GM23248 (cell line): ENCODE results near the gene CD177. TPM values are rescaled to one million over a fixed set of nuclear protein-coding genes. Genes with fewer than 3 reads are reported as not detected.
A peak's percentile ranks its signal among the peaks of the same experiment; 100 is the strongest.

Experiments
- DNase-seq: peaks from one replicate; pipeline ENCODE4 v3.0.0-alpha.2; 2015
- H2AFZ ChIP-seq: fragments of 200-600 bp; sonication (generic); 2 replicates; pipeline ENCODE4 v1.6.1; 2016; ENCODE audit warnings: antibody characterized with exemption
- H3F3A ChIP-seq: fragments of 200-600 bp; sonication (generic); 2 replicates; pipeline ENCODE4 v1.6.1; 2016; ENCODE audit warnings: mild to moderate bottlenecking, antibody characterized with exemption, mixed run types; ENCODE audit not compliant: insufficient read depth
- H3K27ac ChIP-seq: fragments of 200-600 bp; sonication (generic); 2 replicates; pipeline ENCODE4 v1.5.1; 2016; ENCODE audit warnings: mild to moderate bottlenecking
- H3K27me3 ChIP-seq: fragments of 200-600 bp; sonication (generic); replicated peaks from 2 replicates; pipeline ENCODE4 v1.6.1; 2016; ENCODE audit warnings: mild to moderate bottlenecking; ENCODE audit not compliant: insufficient read depth
- H3K36me3 ChIP-seq: fragments of 200-600 bp; sonication (generic); 2 replicates; pipeline ENCODE4 v1.6.1; 2016; ENCODE audit warnings: low read depth, mild to moderate bottlenecking
- H3K4me1 ChIP-seq: fragments of 200-600 bp; sonication (generic); 2 replicates; pipeline ENCODE4 v1.6.1; 2016; ENCODE audit warnings: mild to moderate bottlenecking; ENCODE audit not compliant: insufficient read depth
- H3K4me2 ChIP-seq: fragments of 200-600 bp; sonication (generic); one replicate; pipeline ENCODE4 v1.6.1; 2016; ENCODE audit warnings: mild to moderate bottlenecking; ENCODE audit not compliant: unreplicated experiment
- H3K4me3 ChIP-seq: fragments of 200-600 bp; sonication (generic); 2 replicates; pipeline ENCODE4 v1.5.1; 2016; ENCODE audit warnings: mild to moderate bottlenecking
- H3K79me2 ChIP-seq: fragments of 200-600 bp; sonication (generic); 2 replicates; pipeline ENCODE4 v1.6.1; 2016; ENCODE audit warnings: mild to moderate bottlenecking; ENCODE audit not compliant: insufficient read depth
- H3K9ac ChIP-seq: fragments of 200-600 bp; sonication (generic); 2 replicates; pipeline ENCODE4 v1.6.1; 2016; ENCODE audit warnings: mild to moderate bottlenecking
- H3K9me2 ChIP-seq: fragments of 200-600 bp; sonication (generic); 2 replicates; pipeline ENCODE4 v1.6.1; 2016; ENCODE audit warnings: mixed run types, mild to moderate bottlenecking, moderate library complexity; ENCODE audit not compliant: insufficient read depth
- H3K9me3 ChIP-seq: fragments of 200-600 bp; sonication (generic); one replicate; pipeline ENCODE4 v1.6.1; 2017; ENCODE audit warnings: low read depth
- H4K20me1 ChIP-seq: fragments of 200-600 bp; sonication (generic); 2 replicates; pipeline ENCODE4 v1.6.0; 2016; ENCODE audit not compliant: insufficient read depth
- EZH2 ChIP-seq: fragments of 200-600 bp; sonication (generic); IDR thresholded peaks from 2 replicates; pipeline ENCODE4 v1.6.1; 2018; ENCODE audit warnings: antibody characterized with exemption, mild to moderate bottlenecking; ENCODE audit not compliant: insufficient read depth, poor library complexity, severe bottlenecking
- EZH2phosphoT487 ChIP-seq: fragments of 200-600 bp; sonication (generic); IDR thresholded peaks from 2 replicates; pipeline ENCODE4 v1.6.1; 2018; ENCODE audit warnings: antibody characterized with exemption, moderate library complexity, mild to moderate bottlenecking, low read depth; ENCODE audit not compliant: insufficient read depth
- WGBS, 2 experiments: methylation state at CpG; one replicate each; pipeline ENCODE4 v1.1.6; 2015 to 2017; ENCODE audit warnings: low lambda C conversion rate in 2 of 2, low coverage in 1 of 2; ENCODE audit errors: missing lambda C conversion rate in 2 of 2; 5-methylcytosine and 5-hydroxymethylcytosine counted together
- in situ Hi-C: fragments of 300-500 bp; cut with MboI; formaldehyde crosslinking; loops from 2 replicates; pipeline ENCODE4 v1.15.0; 2020
- polyA plus RNA-seq: library from polyadenylated mRNA; unstranded; fragments of >200 nt; fragmentation: Nextera tagmentation; extraction: Ambion mirVana; gene quantifications from 2 replicates; pipeline ENCODE4 v1.2.1, GENCODE V29; 2016
- total RNA-seq: library from RNA; depleted of rRNA; stranded (reverse); fragments of >200 nt; shearing (Covaris generic); gene quantifications from 2 replicates; pipeline ENCODE4 v1.2.3, GENCODE V29; 2014

Gene CD177
- total and polyA plus RNA-seq, 2 experiments from 2014 or later = 0.32 to 0.36 TPM

DNA sequence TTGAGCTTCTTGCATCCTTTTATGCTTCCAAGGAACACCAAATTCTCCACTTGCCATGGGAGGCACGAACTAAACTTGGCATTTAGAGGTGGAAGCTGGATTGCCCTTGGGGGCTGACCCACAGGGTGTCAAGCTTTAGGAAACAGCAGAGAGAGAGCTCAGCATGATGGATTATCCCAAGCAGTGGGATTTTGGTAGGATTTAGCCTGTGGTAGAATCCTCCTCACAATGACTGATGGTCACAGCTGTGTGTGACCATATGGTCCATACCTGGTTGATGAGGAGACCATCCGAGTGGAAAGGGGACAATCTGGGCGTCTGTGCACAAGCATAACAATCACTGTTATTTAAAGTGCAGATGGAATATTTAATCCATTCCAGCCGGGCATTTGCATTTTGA lies 44.0 kb upstream of the CD177 start:
- in situ Hi-C loops = no loop called here
- no peak overlapping the region for H3K4me2 ChIP-seq
- H4K20me1 ChIP-seq = no peaks in the 10 kb centered on the region
- H3F3A ChIP-seq = no peaks in the 10 kb centered on the region
- no peaks in the 10 kb centered on the region for H3K9me2 ChIP-seq
- peaks cover 7% of the 10 kb centered on the region; the same call in 1 of the 2 replicates for H3K4me1 ChIP-seq
- no peaks in the 10 kb centered on the region for H3K79me2 ChIP-seq
- 36 to 38% methylated on average over 4 of the region's 4 CpGs for WGBS, 2 experiments
- no peaks in the 10 kb centered on the region for H3K27me3 ChIP-seq
- no peak overlapping the region for H3K27ac ChIP-seq
- no peaks in the 10 kb centered on the region for H3K36me3 ChIP-seq
- no peak for DNase-seq
- no peak overlapping the region for H3K4me3 ChIP-seq
- TF ChIP-seq EZH2phosphoT487 (no peak), EZH2 (no peak)
- no peak overlapping the region for H3K9ac ChIP-seq
- no peaks in the 10 kb centered on the region for H3K9me3 ChIP-seq
- H2AFZ ChIP-seq = no peak overlapping the region

DNA sequence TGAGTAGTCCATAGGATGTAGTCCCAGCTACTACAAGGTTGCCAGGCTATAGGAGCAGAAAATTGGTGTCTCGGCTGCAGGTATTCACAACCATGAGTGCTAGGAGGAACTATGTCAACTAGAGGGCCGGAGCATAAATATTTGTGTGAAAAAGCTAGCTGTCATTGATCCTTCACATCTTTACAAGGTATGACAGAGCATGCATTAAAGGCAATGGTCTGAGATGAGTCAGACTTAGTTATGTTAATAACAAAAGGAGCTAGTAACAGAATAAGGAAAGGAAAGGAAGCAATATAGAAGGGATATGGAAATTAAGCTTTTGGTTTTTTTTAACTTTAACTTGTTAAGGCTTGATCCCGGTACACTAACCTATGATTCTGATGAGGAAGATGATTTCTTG lies 43.3 kb upstream of the CD177 start:
- in situ Hi-C loops = no loop called here
- H3K9me3 ChIP-seq = no peaks in the 10 kb centered on the region
- no peak overlapping the region for H3K4me3 ChIP-seq
- no peaks in the 10 kb centered on the region for H3F3A ChIP-seq
- H3K27me3 ChIP-seq = no peaks in the 10 kb centered on the region
- WGBS, 2 experiments = 80 to 88% methylated on average over 3 of the region's 3 CpGs
- H3K4me1 ChIP-seq = peaks cover 7% of the 10 kb centered on the region; the same call in 1 of the 2 replicates
- no peak overlapping the region for H3K9ac ChIP-seq
- H3K4me2 ChIP-seq = no peak overlapping the region
- TF ChIP-seq EZH2 = no peak
- TF ChIP-seq EZH2phosphoT487 = no peak
- no peak overlapping the region for H3K27ac ChIP-seq
- no peaks in the 10 kb centered on the region for H3K9me2 ChIP-seq
- no peaks in the 10 kb centered on the region for H3K36me3 ChIP-seq
- no peak for DNase-seq
- H4K20me1 ChIP-seq = no peaks in the 10 kb centered on the region
- H2AFZ ChIP-seq = no peak overlapping the region
- no peaks in the 10 kb centered on the region for H3K79me2 ChIP-seq

DNA sequence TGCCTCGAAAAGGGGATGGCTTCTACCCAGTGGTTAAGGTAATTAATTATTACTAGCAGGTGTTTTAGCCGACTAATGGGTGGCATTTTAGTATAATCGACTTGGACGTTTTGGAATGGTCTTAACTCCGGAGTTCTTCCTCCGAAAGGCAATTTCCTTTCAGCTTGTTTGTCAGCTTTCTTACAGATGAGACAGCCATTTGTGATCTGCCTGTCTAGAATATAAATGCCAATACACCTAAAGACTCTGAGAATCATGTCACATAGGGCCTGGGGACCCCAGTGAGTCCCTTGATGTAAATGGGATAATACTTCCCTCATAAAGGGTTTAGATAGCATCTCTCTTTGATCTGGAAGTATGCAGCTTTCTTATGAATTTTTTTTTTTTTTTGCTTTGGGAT lies 42.2 kb upstream of the CD177 start:
- Histone ChIP-seq H3K4me1 (no peaks in the 10 kb centered on the region), H3F3A (no peaks in the 10 kb centered on the region), H2AFZ (no peak overlapping the region), H3K9ac (no peak overlapping the region), H3K36me3 (no peaks in the 10 kb centered on the region), H3K4me2 (no peak overlapping the region), H3K27ac (no peak overlapping the region), H3K27me3 (no peaks in the 10 kb centered on the region), H4K20me1 (no peaks in the 10 kb centered on the region), H3K79me2 (no peaks in the 10 kb centered on the region), H3K9me3 (no peaks in the 10 kb centered on the region), H3K4me3 (no peak overlapping the region), H3K9me2 (no peaks in the 10 kb centered on the region)
- in situ Hi-C loops = no loop called here
- TF ChIP-seq EZH2 (no peak), EZH2phosphoT487 (no peak)
- WGBS, 2 experiments = 76 to 83% methylated on average over 6 of the region's 6 CpGs
- no peak for DNase-seq

DNA sequence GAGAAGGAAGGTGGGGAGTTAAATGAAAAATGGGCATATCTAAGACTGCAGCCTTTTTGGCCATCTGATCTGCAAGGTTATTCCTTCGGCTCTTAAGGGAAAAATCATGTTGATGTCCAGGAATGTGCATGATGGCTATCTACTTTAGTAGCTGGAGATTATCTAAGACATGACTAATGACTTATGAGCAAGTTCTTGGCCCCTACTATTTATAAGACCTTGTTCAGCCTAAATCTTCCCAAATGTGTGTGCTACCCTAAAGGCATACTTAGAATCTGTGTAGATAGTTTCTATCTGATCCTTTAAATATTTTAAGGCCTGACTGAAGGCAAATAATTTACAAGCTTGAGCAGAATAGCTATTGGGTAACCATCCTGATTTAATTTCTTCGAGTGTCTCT lies 41.8 kb upstream of the CD177 start:
- TF ChIP-seq EZH2 (no peak), EZH2phosphoT487 (no peak)
- no peaks in the 10 kb centered on the region for H3K36me3 ChIP-seq
- no peaks in the 10 kb centered on the region for H3K9me2 ChIP-seq
- no peak overlapping the region for H3K27ac ChIP-seq
- no peaks in the 10 kb centered on the region for H4K20me1 ChIP-seq
- no peaks in the 10 kb centered on the region for H3K27me3 ChIP-seq
- in situ Hi-C loops = no loop called here
- H2AFZ ChIP-seq = no peak overlapping the region
- peak; percentile 30 for DNase-seq
- no peaks in the 10 kb centered on the region for H3F3A ChIP-seq
- 39 to 40% methylated on average over 2 of the region's 2 CpGs for WGBS, 2 experiments
- no peak overlapping the region for H3K4me2 ChIP-seq
- no peak overlapping the region for H3K4me3 ChIP-seq
- no peak overlapping the region for H3K9ac ChIP-seq
- H3K79me2 ChIP-seq = no peaks in the 10 kb centered on the region
- no peaks in the 10 kb centered on the region for H3K4me1 ChIP-seq
- H3K9me3 ChIP-seq = no peaks in the 10 kb centered on the region
